Lower leg skin (tissue), 4 donors: ENCODE data around the gene ITGA11. TPM values are rescaled to one million over a fixed set of nuclear protein-coding genes. Genes with fewer than 3 reads are reported as not detected.

Experiments used
- DNase-seq, 2 donors: peaks; one replicate each; pipeline ENCODE4 v3.0.0-alpha.2; 2019; ENCODE audit warnings: low spot score in 2 of 2
- H3K4me3 ChIP-seq: fragments of 200-600 bp; sonication (generic); 2 replicates; pipeline ENCODE4 v1.5.1; 2017; ENCODE audit warnings: mild to moderate bottlenecking, low read depth; ENCODE audit not compliant: poor library complexity, severe bottlenecking
- POLR2A ChIP-seq, 2 donors: fragments of 450-650 bp; IDR thresholded peaks; one replicate each; pipeline ENCODE4 v1.6.1; 2016 to 2017; ENCODE audit warnings: antibody characterized with exemption in 2 of 2, mild to moderate bottlenecking in 1 of 2, moderate library complexity in 1 of 2
- WGBS, 2 donors: methylation state at CpG; one replicate each; pipeline ENCODE4 v1.1.5; 2018; 5-methylcytosine and 5-hydroxymethylcytosine counted together
- intact Hi-C: fragments of 100-400 bp; cut with DNase I; formaldehyde crosslinking; loops from one replicate; pipeline ENCODE4 v1.15.0; 2023; ENCODE audit warnings: low total_unique reads
- total RNA-seq, 4 donors: library from RNA; depleted of rRNA; stranded (reverse); fragments of >200 nt; gene quantifications; one replicate each; pipeline ENCODE4 v1.1.0, GENCODE V29; 2016
- TF ChIP-seq, protein P1 (sequence below), 3 donors: fragments of 450-650 bp; IDR thresholded peaks; one replicate each; pipeline ENCODE4 v1.5.1; 2016; ENCODE audit warnings: antibody characterized with exemption in 3 of 3, mild to moderate bottlenecking in 3 of 3, moderate library complexity in 2 of 3

The ITGA11 gene
- total RNA-seq, 4 donors from 2014 or later = 0.51 to 3.5 (median 2.0) TPM

GRCh38 chr15:68265674-68266073 is 166.3 kb downstream of the ITGA11 start:
- no peak for DNase-seq
- whole genome bisulfite sequencing, 2 donors = 48 to 52% methylated on average over 3 of the region's 3 CpGs
- TF ChIP-seq POLR2A (IDR thresholded peaks at IDR 0.05) = no peak
- TF ChIP-seq, protein P1, sequence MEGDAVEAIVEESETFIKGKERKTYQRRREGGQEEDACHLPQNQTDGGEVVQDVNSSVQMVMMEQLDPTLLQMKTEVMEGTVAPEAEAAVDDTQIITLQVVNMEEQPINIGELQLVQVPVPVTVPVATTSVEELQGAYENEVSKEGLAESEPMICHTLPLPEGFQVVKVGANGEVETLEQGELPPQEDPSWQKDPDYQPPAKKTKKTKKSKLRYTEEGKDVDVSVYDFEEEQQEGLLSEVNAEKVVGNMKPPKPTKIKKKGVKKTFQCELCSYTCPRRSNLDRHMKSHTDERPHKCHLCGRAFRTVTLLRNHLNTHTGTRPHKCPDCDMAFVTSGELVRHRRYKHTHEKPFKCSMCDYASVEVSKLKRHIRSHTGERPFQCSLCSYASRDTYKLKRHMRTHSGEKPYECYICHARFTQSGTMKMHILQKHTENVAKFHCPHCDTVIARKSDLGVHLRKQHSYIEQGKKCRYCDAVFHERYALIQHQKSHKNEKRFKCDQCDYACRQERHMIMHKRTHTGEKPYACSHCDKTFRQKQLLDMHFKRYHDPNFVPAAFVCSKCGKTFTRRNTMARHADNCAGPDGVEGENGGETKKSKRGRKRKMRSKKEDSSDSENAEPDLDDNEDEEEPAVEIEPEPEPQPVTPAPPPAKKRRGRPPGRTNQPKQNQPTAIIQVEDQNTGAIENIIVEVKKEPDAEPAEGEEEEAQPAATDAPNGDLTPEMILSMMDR (IDR thresholded peaks at IDR 0.05) = no peak

DNA sequence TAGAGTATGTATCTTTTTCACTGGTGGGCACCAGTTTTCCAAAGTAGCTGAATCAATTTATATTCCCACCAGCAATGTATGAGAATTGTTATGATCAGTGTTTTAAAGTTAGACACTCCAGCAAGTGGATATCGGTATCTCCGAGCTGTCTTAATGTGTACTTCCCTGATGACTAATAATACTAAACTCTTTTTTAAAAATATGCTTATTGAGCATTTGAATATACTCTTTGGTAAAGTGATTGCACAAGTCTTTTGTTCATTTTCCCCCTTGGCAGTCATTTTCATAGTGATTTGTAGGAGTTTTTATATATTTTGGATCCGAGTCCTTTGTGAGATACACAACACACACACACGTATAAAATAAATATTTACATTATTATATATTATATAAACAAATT is 166.9 kb downstream of the ITGA11 start:
- H3K4me3 ChIP-seq = no peak overlapping the region
- no peak for DNase-seq
- TF ChIP-seq, protein P1 (IDR thresholded peaks at IDR 0.05) = no peak
- TF ChIP-seq POLR2A (IDR thresholded peaks at IDR 0.05) = no peak
- 45 to 51% methylated on average over 4 of the region's 4 CpGs for WGBS, 2 donors
- intact Hi-C loops = no loop called here

More at GRCh38 chr15:68265674-68266073, 166.3 kb downstream of the ITGA11 start:
- H3K4me3 ChIP-seq = no peak overlapping the region
- intact Hi-C loops = no loop called here

DNA sequence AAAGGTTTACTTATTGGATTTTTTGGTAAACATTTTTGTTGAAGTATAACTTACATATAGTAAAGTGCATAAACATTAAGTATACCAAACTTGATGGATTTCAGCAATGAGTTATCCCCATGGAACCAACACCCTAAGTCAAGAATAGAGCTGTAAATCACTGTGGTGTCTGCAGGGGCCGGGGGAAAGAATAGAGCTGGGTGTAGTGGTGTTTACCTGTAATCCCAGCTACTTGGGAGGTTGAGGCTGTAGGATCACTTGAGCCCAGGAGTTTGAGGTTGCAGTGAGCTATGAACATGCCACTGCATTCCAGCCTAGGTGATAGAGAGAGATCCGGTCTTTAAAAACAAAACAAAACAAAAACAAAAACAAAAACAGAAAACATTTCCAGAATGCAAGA is 167.7 kb downstream of the ITGA11 start:
- no peak overlapping the region for H3K4me3 ChIP-seq
- intact Hi-C loops = no loop called here
- TF ChIP-seq, protein P1 (IDR thresholded peaks at IDR 0.05) = no peak
- no peak for TF ChIP-seq POLR2A (IDR thresholded peaks at IDR 0.05)

GRCh38 chr15:68262514-68263356 is 169.2 kb downstream of the ITGA11 start:
- TF ChIP-seq, protein P1 (IDR thresholded peaks at IDR 0.05) = no peak
- no peak for TF ChIP-seq POLR2A (IDR thresholded peaks at IDR 0.05)
- intact Hi-C loops = no loop called here
- DNase-seq = no peak
- WGBS, 2 donors = 53 to 63% methylated on average over 5 of the region's 5 CpGs
- H3K4me3 ChIP-seq = no peak overlapping the region

More for the DNA sequence above, 167.7 kb downstream of the ITGA11 start:
- no peak for DNase-seq
- 35 to 45% methylated on average over 2 of the region's 2 CpGs for WGBS, 2 donors

DNA sequence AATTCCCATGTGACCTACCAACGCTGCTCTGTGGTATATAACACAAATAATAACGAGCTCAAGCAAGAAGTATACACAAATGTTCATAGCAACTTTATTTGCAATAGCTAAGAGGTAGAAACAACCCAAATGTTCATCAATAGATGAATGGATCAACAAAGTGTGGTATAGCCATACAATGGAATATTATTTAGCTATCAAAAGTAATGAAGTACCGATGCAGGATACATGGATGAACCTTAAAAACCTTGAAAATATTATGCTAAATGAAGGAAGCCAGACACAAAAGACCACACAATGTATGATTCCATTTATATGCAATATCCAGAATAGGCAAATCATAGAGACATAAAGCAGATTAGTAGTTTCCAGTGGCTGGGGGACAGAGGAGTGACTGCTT is 170.0 kb downstream of the ITGA11 start:
- no peak for DNase-seq
- H3K4me3 ChIP-seq = no peak overlapping the region
- TF ChIP-seq POLR2A (IDR thresholded peaks at IDR 0.05) = no peak
- TF ChIP-seq, protein P1 (IDR thresholded peaks at IDR 0.05) = no peak
- intact Hi-C loops = no loop called here
- WGBS, 2 donors = 96 to 97% methylated on average over 3 of the region's 3 CpGs
